Measurements from ENCODE around the gene COL18A1. TPM values are rescaled to one million over a fixed set of nuclear protein-coding genes. Genes with fewer than 3 reads are reported as not detected.

COL18A1 gene
- total RNA-seq, 2 donors from 2014 or later, result 56.2 to 229 TPM

DNA sequence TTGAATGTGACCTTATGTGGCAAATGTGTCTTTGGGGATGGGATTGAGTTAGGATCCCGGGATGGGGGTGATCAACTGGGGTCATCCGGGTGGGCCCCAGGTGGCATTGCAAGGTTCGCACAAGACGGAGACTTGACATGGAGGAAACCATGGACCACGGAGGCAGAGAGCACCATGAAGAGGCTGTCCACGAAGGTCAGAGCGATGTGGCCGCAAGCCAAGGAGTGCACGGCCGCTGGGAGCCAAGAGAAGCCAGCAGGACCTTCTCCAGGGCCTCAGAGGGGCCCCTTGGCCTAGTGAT lies 22.3 kb upstream of the COL18A1 start:
- WGBS, result 87% methylated on average over 10 of the region's 10 CpGs
- TF ChIP-seq POLR2AphosphoS5 (IDR thresholded peaks at IDR 0.05), result no peak
- TF ChIP-seq CTCF (IDR thresholded peaks at IDR 0.05), result no peak
- TF ChIP-seq POLR2A (IDR thresholded peaks at IDR 0.05), result no peak
- H3K27me3 ChIP-seq (replicated peaks; ENCODE audit: insufficient read depth), result no peaks in the 10 kb centered on the region
- H3K9me3 ChIP-seq, result no peaks in the 10 kb centered on the region
- DNase-seq (ENCODE audit: low spot score), result no peak
- H3K4me3 ChIP-seq, result no peak overlapping the region
- intact Hi-C loops (cut with DNase I), result no loop called here
- no peak overlapping the region for H3K27ac ChIP-seq
- H3K36me3 ChIP-seq, result no peaks in the 10 kb centered on the region
- no peaks in the 10 kb centered on the region for H3K4me1 ChIP-seq (replicated peaks)

DNA sequence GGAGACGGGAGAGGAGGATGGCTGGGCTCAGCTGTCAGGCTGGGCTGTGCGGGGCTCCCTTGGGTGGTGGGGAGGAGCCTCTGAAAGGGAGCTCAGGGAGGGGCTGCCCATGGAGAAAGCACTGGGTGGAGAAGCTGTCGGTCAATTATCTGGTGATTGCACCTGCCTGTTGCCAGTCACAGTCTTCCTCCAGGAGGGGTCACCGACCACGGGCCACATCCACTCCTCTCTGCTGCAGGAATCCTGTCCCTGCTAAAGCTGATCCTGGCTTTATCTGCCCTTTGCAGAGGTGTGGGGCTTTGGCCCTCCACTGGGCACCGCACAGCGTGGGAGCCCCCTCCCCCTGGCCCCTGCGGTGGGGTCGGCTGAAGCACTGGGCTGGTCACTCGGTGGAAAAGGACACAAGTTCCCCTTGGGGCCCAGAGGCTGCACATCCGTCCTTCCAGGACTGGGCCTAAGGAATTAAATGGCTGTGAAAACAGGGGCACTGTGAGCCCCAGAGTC lies 21.8 kb upstream of the COL18A1 start:
- Histone ChIP-seq H3K27ac (no peak overlapping the region), H3K36me3 (no peaks in the 10 kb centered on the region), H3K4me1 (replicated peaks) (no peaks in the 10 kb centered on the region), H3K27me3 (replicated peaks; ENCODE audit: insufficient read depth) (no peaks in the 10 kb centered on the region), H3K9me3 (no peaks in the 10 kb centered on the region), H3K4me3 (no peak overlapping the region)
- WGBS, result 82% methylated on average over 11 of the region's 11 CpGs
- no peak for DNase-seq (ENCODE audit: low spot score)
- TF ChIP-seq POLR2A (IDR thresholded peaks at IDR 0.05), result no peak
- no peak for TF ChIP-seq POLR2AphosphoS5 (IDR thresholded peaks at IDR 0.05)
- no peak for TF ChIP-seq CTCF (IDR thresholded peaks at IDR 0.05)
- intact Hi-C loops (cut with DNase I), result no loop called here

- no peak overlapping the region for H3K27ac ChIP-seq
- H3K27me3 ChIP-seq (replicated peaks; ENCODE audit: insufficient read depth), result no peaks in the 10 kb centered on the region
- H3K4me3 ChIP-seq, result no peak overlapping the region
- no peaks in the 10 kb centered on the region for H3K36me3 ChIP-seq
- WGBS, result 80% methylated on average over 19 of the region's 26 CpGs
- intact Hi-C loops (cut with DNase I), result no loop called here
- no peaks in the 10 kb centered on the region for H3K9me3 ChIP-seq
- no peak for DNase-seq (ENCODE audit: low spot score)
- no peak for TF ChIP-seq CTCF (IDR thresholded peaks at IDR 0.05)
- TF ChIP-seq POLR2A (IDR thresholded peaks at IDR 0.05), result no peak
- TF ChIP-seq POLR2AphosphoS5 (IDR thresholded peaks at IDR 0.05), result no peak
- no peaks in the 10 kb centered on the region for H3K4me1 ChIP-seq (replicated peaks)
Measured at GRCh38 chr21:45383615-45384201, 21.3 kb upstream of the COL18A1 start.

GRCh38 chr21:45384656-45385548 lies 20.1 kb upstream of the COL18A1 start:
- TF ChIP-seq POLR2A (IDR thresholded peaks at IDR 0.05) (no peak), POLR2AphosphoS5 (IDR thresholded peaks at IDR 0.05) (no peak), CTCF (IDR thresholded peaks at IDR 0.05) (no peak)
- H3K4me1 ChIP-seq (replicated peaks), result no peaks in the 10 kb centered on the region
- no peak for DNase-seq (ENCODE audit: low spot score)
- peak overlapping the region in 1 of 2 donors; percentile 9 for H3K27ac ChIP-seq
- H3K4me3 ChIP-seq, result no peak overlapping the region
- 79% methylated on average over 30 of the region's 30 CpGs for WGBS
- intact Hi-C loops (cut with DNase I), result no loop called here
- no peaks in the 10 kb centered on the region for H3K9me3 ChIP-seq
- H3K36me3 ChIP-seq, result no peaks in the 10 kb centered on the region
- no peaks in the 10 kb centered on the region for H3K27me3 ChIP-seq (replicated peaks; ENCODE audit: insufficient read depth)
